Activated CD4-positive, CD25-positive, alpha-beta regulatory T cell treated with anti-CD3 and anti-CD28 coated beads, Interleukin-2, amount 50 U/mL, for 16 hours (primary cell): ENCODE results near the gene OPCML.

Source experiments
- DNase-seq: peaks from one replicate; pipeline ENCODE4 v3.0.0-alpha.2; 2020; ENCODE audit warnings: low read depth, low spot score

OPCML gene

DNA sequence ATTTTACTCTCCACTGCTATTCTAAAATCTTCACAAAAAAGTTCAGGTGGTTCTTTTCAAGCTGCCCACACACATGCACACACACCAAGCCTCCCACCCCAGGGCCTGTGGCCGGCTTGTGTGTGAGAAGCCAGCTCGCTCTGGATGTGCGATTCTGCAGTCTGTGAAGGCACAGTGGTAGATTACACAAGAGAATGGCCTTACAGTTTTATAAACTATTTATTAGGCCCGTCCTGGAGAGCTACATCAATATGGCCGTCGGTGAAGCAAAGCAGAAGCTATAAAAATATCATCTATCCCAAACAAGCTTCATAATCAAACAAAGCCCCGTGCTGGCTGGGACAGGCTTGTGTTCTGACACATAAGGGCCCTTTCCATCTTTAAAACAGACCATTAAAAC, 240.5 kb downstream of the OPCML start:
- no peak for DNase-seq

DNA sequence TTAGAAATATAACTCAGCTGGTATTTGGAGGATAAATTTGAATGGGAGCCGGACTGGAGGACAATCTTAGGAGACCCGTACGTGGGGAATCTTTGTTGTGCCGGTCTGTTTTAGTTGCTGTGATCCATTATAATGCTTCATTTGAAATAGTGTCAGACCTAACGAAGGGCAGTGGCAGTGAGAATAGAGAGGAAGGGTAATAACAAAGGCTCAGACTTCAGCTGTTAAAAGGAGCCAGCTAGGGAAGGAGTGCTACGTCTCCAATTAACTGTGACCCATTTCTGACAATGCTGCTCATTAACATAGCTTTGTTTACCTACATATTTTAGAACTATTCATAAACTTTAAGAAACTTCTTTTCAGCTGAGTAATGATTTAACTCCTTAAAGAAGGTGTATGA, 246.9 kb downstream of the OPCML start:
- DNase-seq: no peak

DNA sequence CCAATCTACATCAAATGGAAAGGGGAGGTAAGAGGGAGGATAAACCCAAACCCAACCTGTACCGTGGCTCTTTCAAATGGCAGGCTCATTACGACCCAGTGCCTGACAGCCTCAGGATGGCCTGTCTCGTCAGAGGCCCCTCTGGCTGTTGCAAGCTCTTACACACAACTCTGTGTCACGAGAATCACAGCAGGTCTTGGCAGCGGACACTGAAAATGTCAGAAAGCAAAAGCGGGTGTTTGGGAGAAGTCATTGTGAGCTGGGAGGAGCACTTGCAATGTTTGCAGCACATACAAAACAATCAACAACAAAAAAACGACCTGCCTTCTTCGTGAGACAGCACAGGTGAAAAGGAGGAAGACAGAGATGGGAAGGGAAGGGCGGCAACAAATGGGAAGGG, 248.1 kb downstream of the OPCML start:
- DNase-seq: no peak

DNA sequence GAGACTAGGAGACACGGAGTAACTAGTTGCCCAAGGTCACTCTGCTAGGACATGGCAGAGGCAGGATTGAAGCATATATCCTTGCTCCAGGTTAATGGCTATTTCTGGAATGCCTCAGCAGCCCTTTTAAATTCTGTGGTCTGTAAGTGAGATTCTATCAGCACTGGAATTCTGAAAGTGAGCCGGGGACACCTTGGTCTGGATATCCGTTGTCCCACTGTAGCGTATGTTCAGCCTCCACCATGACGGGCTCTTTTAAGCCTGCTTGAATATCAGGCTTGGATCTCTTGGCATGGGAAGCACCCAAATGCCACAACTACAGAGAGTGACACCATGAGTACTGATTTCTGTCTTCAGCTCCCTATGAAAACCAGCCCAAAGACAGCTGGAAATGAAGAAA, 254.4 kb downstream of the OPCML start:
- DNase-seq: no peak

DNA sequence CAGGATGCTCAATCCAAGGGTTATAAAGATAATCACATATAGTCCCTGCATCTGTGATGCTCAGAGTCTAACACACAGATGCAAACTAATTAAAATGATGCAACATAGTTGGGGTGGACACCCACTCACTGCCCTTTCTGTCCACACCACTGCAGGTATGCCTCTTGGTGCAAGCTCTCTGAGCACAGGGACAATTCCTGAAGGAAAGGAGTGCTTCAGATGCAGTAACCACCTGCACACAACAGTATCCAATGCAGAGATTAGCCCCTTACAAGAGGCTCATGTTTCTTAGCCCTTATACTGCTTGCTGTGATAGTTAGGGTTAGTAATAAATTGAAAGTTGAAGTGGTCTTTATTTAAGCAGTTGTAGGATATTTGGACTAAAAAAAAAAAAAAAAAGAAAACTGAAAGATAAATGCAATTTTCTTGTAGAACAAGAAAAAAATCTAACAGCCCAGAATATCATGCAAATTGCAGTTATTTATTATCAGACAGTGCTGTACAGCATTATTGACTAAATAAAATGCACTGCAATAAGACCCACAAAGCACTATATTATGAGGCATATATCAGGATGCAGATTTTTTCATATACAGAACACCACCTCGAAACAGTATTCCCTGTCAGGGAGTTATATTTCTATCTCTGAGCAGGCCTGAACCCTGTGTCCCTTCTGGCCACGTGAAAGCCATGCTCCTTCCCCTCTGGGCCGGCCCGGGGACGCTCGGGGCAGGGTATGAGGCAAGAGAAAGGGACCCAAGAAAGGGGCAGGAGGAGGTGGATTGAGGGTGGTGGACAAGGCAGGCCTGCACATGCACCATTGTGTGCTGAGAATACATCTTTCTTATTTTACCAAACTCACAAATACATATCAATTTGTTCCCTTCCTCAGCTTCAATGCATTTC, 260.2 kb downstream of the OPCML start:
- no peak for DNase-seq

DNA sequence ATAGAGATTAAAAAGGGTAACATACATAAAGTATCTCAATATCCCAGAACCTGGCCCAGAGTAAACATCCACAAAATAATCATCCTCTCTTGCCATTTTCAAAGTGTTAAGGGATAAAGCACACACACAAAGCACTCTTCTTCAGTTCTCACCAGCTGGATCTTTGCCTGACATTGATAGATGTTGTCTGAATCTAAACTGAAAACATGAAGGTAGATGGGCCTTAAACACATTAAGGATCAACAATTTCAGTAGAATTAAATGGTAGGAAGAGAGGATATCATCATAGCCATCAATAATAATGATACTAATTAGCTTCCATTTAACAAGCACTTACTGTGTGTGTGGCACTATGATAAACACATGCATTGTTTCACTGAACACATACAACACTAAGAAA, 261.1 kb downstream of the OPCML start:
- no peak for DNase-seq

DNA sequence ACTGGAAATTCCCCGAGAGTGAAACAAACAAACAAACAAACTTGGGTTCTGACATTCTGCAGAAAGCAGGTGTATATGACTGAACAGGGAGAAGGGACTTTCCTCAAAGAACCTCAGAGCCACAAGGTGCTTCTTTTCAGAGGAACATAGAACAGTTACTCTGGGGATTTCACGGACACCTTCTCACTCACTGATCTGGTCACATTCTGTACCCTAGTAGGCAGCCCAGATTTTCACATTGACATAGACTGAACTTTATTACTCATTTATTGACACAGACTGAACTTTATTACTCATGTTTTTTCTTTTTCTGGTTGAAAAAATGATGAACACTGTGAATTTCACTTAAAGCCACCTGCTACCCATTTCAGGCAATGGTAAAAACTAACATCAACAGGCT, 263.0 kb downstream of the OPCML start:
- DNase-seq: no peak

DNA sequence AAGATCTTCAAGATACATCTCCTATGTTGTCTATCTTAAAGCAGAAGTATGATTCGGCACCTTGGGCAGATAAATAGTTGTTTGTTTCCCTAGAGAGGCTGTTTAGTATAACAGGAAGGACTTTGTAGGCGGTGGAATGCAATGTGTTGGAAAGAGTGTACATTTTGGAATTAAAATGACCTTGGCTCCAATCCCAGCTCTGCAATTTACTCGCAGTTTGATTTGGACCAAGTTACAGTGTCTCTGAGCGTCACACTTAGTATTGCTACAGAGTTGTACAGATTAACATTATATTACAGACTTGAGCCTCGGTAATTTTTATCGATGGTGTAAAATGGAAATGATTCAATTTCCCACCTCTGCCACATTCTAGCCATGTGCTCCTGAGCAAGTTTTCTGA, 265.3 kb downstream of the OPCML start:
- no peak for DNase-seq

DNA sequence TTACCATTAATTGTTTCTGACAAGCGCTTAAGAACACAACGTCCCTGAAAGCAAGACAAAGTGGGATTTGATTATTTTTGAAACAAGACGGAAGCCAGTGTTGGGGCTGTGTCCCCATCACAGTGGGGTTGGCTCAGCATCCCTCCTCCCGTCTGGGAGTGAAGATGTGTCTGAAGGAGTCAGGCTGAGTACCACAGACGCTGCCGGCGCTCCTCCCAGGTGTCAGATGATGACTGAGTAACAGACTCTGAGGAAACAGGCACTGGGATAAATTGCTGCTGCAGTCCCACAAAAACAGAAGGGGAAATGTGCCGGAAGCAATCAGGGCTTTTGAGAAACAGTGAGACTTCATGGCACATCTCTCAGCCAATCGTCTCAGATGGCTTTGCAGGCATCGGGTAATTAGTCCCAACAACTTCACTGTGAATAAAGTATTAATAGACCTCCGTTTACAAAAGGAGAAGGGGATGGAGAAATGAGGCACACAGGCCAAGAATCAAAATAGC, 266.7 kb downstream of the OPCML start:
- DNase-seq: no peak

DNA sequence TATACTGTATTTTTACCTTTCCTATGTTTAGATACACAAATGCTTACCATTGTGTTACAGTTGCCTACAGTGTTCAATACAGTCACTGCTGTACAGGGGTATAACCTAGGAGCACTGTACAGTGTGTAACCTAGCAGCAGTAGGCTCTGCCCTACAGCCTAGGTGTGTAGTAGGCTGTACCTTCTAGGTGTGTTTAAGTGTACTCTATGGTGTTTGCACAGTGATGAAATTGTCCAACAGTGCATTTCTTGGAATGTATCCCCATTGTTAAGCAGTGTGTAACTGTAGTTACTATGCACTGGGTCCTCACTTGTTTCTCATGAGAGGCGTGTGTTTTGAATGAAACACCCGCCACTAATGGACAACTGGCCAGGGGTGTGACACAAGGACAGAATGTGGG, 269.0 kb downstream of the OPCML start:
- no peak for DNase-seq

DNA sequence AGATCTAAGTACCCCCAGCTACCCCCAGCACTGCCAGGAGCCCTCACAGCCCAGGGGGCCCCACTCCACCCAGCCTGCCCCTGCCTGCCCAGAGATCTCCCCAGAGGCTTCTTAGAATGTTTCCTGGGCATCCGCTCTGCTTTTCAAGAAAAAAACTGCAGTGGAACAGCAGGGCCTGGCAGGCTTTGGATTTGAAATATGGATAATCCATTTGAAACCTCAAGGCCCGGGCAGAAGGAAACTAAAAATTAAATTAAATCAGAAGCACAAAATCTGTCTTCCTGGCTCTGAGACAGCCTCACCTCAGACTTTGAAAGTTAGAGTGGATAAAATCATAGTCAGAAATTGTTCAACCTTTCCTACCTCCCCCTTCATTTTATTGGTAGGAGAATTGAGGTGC, 273.6 kb downstream of the OPCML start:
- no peak for DNase-seq

DNA sequence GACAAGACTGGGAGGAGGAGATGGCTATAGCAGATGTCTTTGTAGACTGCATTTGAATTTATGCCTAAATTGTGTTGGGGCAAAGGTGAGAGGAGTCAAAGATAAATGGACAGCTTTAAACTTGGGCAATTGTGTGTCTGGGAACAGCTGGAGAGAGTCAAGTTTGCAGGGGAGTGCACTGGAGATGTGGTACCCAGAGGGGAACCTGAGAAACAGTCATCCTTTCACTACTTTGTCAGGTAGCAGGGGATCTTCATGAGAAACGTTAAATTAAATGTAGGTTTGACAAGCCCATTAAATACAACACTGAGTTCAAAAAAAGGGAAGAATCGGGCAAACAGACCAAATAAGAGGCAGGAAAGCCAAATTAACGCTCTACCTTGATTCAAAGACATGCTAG, 277.7 kb downstream of the OPCML start:
- DNase-seq: no peak

DNA sequence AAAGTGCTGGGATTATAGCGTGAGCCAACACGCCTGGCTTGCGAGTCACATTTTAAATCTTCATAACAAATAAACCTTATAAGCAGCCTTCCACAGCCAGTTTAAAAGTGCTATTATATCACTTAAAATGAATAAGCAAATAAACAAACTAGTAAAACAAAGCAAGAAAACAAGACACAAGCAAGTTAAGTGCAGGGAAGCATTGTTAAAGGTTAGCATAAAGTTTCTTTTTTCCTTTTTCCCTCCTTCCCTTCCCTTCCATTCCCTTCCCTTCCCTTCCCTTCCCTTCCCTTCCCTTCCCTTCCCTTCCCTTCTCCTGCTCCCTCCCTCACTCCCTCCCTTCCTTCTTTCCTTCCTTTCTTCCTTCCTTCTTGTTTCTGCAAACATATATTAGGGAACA, 278.7 kb downstream of the OPCML start:
- no peak for DNase-seq

DNA sequence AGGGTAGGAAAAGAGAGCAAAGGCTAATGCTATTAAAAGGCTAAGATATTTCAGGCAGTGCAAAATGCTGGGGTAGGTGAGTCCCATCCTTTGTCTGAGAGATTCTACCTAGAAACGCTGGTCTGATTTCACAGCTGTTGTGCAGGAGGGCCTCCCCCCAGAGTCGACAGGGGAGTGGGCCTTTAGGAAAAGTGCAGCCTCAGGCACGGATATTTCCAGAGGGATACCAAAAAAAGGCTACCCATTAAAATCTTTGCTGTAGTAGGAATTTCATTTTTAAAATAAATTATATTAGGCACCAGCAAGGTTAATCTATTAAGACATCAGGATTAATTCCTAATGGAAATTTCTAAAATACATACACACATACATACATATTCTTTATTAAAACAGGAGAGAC, 280.5 kb downstream of the OPCML start:
- no peak for DNase-seq

DNA sequence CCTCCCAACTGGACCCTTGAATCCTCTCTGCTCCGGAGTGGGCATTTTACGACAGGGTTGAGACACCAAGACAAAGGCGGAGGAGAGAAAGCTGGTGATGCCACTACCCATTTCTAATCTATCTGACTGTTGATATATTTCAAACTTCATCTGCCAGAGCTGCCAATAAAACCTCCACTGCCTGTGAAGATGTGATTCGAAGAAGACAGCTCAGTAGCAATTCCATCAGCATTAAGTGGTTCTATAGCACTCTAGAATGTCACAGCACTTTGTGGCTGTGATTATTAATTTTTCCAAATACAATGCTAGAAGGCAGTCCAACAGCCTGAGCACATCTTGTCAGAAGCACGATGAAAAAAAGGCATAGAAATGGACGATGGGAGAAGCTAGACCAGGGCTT, 282.8 kb downstream of the OPCML start:
- no peak for DNase-seq

DNA sequence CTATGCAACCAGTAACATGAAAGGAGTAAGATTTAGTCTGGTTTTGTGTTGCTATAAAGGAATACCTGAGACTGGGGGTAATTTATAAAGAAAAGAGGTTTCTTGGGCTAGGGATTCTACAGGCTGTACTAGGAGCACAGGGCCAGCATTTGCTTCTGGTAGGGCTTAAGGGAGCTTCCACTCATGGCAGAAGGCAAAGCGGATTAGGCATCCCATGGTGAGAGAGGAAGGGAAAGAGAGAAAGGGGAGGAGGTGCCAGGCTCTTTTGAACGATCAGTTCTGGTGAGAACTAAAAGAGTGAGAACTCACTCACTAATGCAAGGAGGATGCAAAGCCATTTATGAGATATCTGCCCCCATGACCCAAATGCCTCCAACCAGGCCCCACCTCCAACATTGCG, 283.2 kb downstream of the OPCML start:
- no peak for DNase-seq

DNA sequence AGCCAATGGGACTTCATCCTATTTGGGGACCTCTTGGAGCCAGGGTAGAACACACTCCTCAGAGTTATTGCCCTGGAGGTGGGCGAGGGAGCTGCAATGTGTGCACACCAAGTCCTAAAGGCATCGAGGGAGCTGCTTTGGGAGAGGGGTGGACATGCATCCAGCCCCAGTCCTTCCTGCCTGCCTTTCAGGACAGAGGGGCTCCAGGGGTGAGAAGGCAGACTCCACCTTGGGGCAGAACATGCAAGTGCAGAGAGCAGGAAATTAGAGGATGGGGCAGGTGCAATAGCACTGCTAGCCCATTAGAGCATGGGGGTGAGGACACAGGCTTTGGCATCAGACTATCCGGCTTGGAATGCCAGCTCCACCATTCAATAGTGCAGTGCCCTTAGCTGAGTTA, 288.5 kb downstream of the OPCML start:
- no peak for DNase-seq

DNA sequence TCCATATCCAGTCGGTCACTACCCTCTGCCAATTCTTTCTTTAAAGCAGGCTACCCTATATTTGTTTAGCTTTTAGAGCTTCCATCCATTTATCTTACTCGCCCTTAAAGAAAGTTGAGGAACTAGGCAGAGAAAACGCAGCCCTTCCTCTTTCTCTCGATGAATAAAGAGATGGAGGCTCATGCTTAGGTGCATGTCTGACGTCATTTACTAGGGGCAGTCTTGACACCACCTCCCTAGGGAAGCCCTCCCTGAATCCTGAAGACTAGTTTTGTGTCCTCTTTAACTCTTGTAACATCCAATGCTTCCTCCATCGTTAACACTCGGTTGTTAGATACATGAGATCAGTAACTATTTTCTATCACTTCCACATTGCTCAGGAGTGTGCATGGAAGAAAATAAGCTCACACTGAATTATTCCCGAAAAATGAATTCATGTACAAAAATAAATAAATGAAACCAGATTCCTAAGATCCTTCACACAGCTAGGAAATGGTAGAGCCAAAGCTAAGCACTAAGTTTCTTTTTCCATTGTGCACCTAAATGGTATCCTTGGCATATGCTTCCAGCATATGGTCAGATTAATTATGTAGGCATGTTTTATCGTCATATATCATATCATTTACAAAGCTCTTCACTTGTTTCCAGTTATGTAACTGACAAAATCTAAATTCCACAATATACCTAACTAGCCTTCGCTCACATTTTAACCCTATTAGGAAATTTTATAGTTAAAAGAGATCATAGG, 291.2 kb downstream of the OPCML start:
- DNase-seq: no peak

DNA sequence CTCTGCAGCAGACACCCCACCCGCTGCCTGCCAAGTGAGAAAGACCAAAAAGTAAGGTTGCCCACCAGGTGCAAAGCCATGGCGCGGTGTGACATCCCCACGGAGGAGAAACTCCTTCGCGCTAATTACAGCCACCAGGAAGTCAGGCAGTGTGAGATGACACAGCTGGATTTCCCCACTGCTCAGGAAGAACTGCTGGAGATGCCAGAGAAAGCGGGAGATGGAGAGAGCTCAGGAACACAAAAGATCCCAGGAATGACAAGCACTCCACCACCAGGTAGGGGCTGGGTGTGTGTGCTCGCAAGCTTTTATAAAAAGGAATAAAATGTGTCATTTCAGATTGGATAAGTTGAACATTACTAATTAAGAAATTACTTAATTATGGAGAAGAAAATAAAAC, 292.7 kb downstream of the OPCML start:
- no peak for DNase-seq

DNA sequence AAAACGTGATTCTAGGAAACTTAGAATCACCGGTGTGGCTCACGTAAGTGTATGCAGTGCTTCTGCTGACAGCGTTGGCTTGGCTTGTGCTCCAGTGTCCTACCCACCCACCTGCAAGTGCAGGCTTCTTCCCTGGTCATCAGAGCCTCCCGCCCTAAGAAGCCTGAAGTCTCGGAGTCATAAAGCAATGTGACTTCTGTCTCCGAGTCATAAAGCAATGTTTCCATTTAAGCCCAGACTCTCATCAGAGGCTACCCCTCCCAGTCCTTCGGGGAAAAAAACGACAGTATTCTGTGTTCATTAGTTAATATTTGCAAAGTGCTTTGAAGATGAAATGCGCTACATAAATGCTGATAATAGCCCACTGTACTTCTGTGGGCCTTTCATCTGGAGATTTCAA, 293.8 kb downstream of the OPCML start:
- no peak for DNase-seq

DNA sequence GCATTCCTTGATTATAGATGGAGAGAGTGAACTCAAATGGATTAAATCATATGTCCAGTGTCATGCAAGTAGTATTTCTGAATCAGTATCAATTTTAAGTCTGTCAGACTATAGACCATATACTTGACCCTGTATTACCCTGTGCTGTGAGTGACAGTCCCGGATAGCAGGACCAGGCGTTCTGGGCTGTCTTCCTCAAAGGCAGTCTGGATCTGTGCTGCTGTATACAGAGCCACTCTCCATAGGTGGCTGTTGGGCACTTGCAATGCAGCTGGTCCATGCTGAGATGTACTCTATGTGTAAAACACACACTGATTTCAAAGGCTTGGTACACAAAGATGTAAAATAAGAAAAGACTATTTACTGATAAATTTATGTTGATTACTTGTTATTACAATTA, 294.3 kb downstream of the OPCML start:
- no peak for DNase-seq

DNA sequence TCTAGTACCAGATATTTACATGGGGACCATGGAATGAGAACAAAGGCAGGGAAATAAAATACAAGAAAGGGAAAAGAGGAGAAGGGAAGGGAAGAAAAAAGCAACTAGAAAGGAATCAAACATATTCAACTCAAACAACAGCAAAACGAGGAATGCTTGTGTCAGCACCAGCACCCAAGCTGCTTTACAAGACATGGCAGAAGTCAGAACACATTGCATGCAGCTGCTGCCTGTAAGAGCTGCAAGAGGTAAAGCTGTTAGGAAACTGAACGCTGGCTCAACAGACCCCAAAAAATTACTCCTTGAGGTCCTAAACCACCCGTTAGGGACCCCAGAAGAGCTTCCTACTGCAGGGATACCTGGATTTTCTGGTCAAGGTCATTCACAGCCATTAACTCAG, 296.9 kb downstream of the OPCML start:
- DNase-seq: no peak

DNA sequence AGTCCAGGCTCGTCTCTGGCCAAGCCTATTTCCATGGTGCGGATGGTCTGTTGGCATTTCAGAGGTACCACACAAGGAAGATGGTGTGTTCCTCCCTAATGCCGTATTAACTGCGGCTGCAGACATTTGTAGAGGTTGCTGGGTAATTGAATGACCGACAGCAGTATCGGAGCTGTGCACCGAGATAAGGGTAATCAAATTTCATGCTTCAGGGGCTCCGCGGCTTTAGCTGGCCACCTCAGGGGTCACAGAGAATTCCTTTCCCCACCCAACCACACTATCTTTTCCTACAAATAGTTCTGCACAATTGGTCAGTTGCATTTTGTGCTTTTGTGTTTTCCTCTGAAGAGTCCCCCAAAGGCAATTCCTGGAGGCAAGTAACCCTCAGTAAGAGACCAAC, 297.4 kb downstream of the OPCML start:
- DNase-seq: no peak
